Prostate gland (tissue), 2 donors: ENCODE results near the gene BIRC6. TPM values are rescaled to one million over a fixed set of nuclear protein-coding genes. Genes with fewer than 3 reads are reported as not detected.

ENCODE experiments used
- DNase-seq: peaks from one replicate; pipeline ENCODE4 v3.0.0-alpha.2; 2019; ENCODE audit warnings: low spot score
- H3K27ac ChIP-seq, 2 donors: fragments of 200-600 bp; sonication (generic); 2 replicates each; pipeline ENCODE4 v1.5.1; 2017 to 2019
- H3K27me3 ChIP-seq: fragments of 200-600 bp; sonication (generic); replicated peaks from 2 replicates; pipeline ENCODE4 v1.5.1; 2019; ENCODE audit not compliant: insufficient read depth
- H3K36me3 ChIP-seq, 2 donors: fragments of 200-600 bp; sonication (generic); 1 replicate in 1 of 2; 2 replicates in 1 of 2; pipeline versions ENCODE4 v1.5.1 to v1.8.1; 2017 to 2019
- H3K4me1 ChIP-seq: fragments of 200-600 bp; sonication (generic); replicated peaks from 2 replicates; pipeline ENCODE4 v1.5.1; 2019
- H3K4me3 ChIP-seq, 2 donors: fragments of 200-600 bp; sonication (generic); 2 replicates each; pipeline ENCODE4 v1.5.1; 2017 to 2019
- H3K9me3 ChIP-seq: fragments of 200-600 bp; sonication (generic); 2 replicates; pipeline ENCODE4 v1.5.1; 2017
- POLR2A ChIP-seq: fragments of 450-650 bp; IDR thresholded peaks from one replicate; pipeline ENCODE4 v1.6.1; 2016; ENCODE audit warnings: antibody characterized with exemption, mild to moderate bottlenecking
- POLR2AphosphoS5 ChIP-seq: sonication (generic); formaldehyde crosslinking; IDR thresholded peaks from one replicate; pipeline ENCODE4 v1.6.1; 2017; ENCODE audit warnings: antibody characterized with exemption
- WGBS: methylation state at CpG from one replicate; pipeline ENCODE4 v1.1.5; 2018; 5-methylcytosine and 5-hydroxymethylcytosine counted together
- intact Hi-C: fragments of 100-400 bp; cut with DNase I; formaldehyde crosslinking; loops from one replicate; pipeline ENCODE4 v1.14.2; 2022
- total RNA-seq, 2 donors: library from RNA; depleted of rRNA; stranded (reverse); fragments of >200 nt; gene quantifications; one replicate each; pipeline ENCODE4 v1.1.0, GENCODE V29; 2016
- TF ChIP-seq, protein P1 (sequence below), 4 experiments: fragments of 200-600 bp in 2 of 4; fragments of 450-650 bp in 2 of 4; sonication (generic) in 2 of 4; IDR thresholded peaks; 1 replicate in 3 of 4; 2 replicates in 1 of 4; pipeline ENCODE4 v1.5.1; 2016 to 2019; ENCODE audit warnings: antibody characterized with exemption in 4 of 4, mild to moderate bottlenecking in 2 of 4, moderate library complexity in 2 of 4

The BIRC6 gene
- total RNA-seq, 2 donors from 2014 or later: 89.6 to 113 TPM

DNA sequence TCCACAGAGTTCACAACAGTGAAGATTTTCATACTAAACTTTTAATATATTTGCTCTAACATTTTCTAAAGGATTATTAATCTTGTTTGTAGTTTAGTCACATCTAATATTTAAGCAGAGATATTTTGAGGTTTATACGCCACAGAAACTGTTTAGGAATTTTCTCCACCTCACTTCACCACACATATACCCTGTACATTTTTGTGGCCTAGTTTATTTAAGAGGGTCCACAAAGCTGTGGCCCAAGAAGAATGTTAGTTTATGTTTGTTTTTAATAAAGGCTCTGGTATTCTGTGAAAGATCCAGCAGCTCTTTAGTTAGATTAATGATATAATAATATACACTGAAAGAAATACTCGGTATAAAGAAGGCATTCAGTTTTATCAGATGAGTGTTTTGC is 138.3 kb downstream of the BIRC6 start:
- no peak for DNase-seq
- TF ChIP-seq POLR2A (no peak), POLR2AphosphoS5 (no peak)
- TF ChIP-seq, protein P1, sequence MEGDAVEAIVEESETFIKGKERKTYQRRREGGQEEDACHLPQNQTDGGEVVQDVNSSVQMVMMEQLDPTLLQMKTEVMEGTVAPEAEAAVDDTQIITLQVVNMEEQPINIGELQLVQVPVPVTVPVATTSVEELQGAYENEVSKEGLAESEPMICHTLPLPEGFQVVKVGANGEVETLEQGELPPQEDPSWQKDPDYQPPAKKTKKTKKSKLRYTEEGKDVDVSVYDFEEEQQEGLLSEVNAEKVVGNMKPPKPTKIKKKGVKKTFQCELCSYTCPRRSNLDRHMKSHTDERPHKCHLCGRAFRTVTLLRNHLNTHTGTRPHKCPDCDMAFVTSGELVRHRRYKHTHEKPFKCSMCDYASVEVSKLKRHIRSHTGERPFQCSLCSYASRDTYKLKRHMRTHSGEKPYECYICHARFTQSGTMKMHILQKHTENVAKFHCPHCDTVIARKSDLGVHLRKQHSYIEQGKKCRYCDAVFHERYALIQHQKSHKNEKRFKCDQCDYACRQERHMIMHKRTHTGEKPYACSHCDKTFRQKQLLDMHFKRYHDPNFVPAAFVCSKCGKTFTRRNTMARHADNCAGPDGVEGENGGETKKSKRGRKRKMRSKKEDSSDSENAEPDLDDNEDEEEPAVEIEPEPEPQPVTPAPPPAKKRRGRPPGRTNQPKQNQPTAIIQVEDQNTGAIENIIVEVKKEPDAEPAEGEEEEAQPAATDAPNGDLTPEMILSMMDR (IDR thresholded peaks at IDR 0.05): no peak
- Histone ChIP-seq H3K27me3 (no peaks in the 10 kb centered on the region), H3K9me3 (no peaks in the 10 kb centered on the region), H3K27ac (no peak overlapping the region), H3K4me1 (no peaks in the 10 kb centered on the region), H3K4me3 (no peak overlapping the region), H3K36me3 (no peaks in the 10 kb centered on the region)
- WGBS: 72% methylated on average over 2 of the region's 2 CpGs
- intact Hi-C loops: no loop called here

DNA sequence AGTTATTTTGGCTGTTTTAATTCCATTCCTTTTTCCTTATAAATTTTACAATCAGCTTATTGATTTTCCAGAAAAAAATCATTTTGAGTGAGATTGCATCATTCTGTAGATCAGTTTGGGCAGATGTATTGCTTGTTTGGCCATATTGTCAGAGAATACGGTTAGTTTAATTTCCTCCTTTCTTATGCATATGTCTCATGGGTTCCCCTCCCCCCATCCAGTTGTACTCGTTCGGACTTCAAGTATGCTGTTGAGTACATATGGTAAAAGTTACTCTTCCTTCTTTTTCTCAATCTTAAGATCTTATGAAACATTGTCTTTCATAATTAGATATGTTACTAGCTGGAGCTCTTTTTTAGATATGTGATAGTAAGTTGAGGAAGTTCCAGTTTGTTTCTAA is 139.8 kb downstream of the BIRC6 start:
- Histone ChIP-seq H3K4me1 (no peaks in the 10 kb centered on the region), H3K9me3 (no peaks in the 10 kb centered on the region), H3K27me3 (no peaks in the 10 kb centered on the region), H3K27ac (no peak overlapping the region), H3K36me3 (no peaks in the 10 kb centered on the region), H3K4me3 (no peak overlapping the region)
- DNase-seq: no peak
- WGBS: 81% methylated on average over 3 of the region's 3 CpGs
- no peak for TF ChIP-seq POLR2AphosphoS5
- TF ChIP-seq, protein P1 (IDR thresholded peaks at IDR 0.05): no peak
- no peak for TF ChIP-seq POLR2A
- intact Hi-C loops: no loop called here

DNA sequence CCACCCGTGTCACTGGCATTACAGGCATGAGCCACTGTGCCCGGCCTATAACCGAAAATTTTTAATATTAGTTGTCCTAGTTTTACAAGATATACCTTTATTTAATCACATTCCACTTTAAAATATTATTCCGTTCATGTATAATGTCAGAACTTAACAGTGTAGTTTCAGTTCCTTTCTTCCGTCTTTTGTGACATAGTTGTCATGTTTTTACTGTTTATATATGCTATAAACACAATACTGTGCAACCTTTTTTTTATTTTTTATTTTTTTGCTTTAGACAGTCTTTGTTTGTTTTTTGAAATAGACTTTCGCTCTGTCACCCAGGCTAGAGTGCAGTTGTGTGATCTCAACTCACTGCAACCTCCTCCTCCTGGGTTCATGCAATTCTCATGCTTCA is 141.5 kb downstream of the BIRC6 start:
- Histone ChIP-seq H3K27me3 (no peaks in the 10 kb centered on the region), H3K9me3 (no peaks in the 10 kb centered on the region), H3K27ac (no peak overlapping the region), H3K4me3 (no peak overlapping the region), H3K36me3 (no peaks in the 10 kb centered on the region), H3K4me1 (no peaks in the 10 kb centered on the region)
- WGBS: 94% methylated on average over 6 of the region's 6 CpGs
- intact Hi-C loops: no loop called here
- TF ChIP-seq, protein P1 (IDR thresholded peaks at IDR 0.05): no peak
- no peak for TF ChIP-seq POLR2AphosphoS5
- TF ChIP-seq POLR2A: no peak
- no peak for DNase-seq

DNA sequence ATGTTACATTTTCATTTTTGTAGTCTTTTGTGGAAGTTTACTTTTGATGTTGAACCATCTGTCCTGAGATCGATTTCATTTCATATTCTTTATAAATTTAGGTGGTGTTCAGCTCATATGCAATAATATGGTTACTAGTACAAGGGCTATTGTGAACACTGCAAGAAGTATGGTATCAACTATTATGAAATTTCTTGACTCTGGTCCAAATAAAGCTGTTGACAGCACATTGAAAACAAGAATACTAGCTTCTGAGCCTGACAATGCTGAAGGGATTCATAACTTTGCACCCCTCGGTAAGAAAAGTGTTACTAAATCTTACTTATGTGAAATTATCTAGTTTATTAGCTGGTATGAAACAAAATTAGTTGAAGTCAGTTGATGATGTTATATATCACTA is 146.1 kb downstream of the BIRC6 start:
- no peak for DNase-seq
- intact Hi-C loops: no loop called here
- TF ChIP-seq POLR2A (no peak), POLR2AphosphoS5 (no peak)
- TF ChIP-seq, protein P1 (IDR thresholded peaks at IDR 0.05): no peak
- Histone ChIP-seq H3K4me1 (no peaks in the 10 kb centered on the region), H3K27ac (no peak overlapping the region), H3K36me3 (no peaks in the 10 kb centered on the region), H3K9me3 (no peaks in the 10 kb centered on the region), H3K4me3 (no peak overlapping the region), H3K27me3 (no peaks in the 10 kb centered on the region)
- WGBS: 94% methylated on average over 2 of the region's 2 CpGs

DNA sequence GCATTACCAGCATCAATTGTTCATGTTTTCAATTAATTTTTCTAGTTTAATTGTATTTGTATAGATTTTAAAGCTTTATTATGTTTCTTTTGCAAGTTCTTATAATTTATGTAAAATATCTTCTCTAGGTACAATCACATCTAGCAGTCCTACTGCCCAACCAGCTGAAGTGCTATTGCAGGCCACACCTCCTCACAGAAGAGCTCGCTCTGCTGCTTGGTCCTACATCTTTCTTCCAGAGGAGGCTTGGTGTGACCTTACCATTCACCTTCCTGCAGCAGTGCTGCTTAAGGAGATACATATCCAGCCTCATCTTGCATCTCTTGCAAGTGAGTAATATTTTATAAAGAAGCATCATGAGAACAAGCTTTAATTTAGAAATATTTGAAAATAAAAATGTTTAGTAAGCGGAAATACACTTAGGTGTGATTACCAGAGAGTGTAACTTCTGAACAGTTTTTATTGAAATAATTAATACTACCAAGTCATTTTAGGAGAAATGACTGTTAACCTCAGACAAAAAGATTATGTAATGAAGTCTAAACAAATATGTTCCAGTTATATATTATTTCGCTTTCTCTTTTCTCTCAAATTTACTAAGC is 148.2 kb downstream of the BIRC6 start:
- intact Hi-C loops: no loop called here
- no peaks in the 10 kb centered on the region for H3K9me3 ChIP-seq
- TF ChIP-seq POLR2A (no peak), POLR2AphosphoS5 (no peak)
- TF ChIP-seq, protein P1 (IDR thresholded peaks at IDR 0.05): no peak
- no peaks in the 10 kb centered on the region for H3K36me3 ChIP-seq
- H3K4me1 ChIP-seq: no peaks in the 10 kb centered on the region
- H3K4me3 ChIP-seq: no peak overlapping the region
- no peaks in the 10 kb centered on the region for H3K27me3 ChIP-seq
- H3K27ac ChIP-seq: no peak overlapping the region
- DNase-seq: no peak
- WGBS: 96% methylated on average over 3 of the region's 3 CpGs
